IPS-NIHi7 (cell line): Measurements from ENCODE around the gene ANKS1A.

ENCODE experiments used
- DNase-seq: peaks from one replicate; pipeline ENCODE4 v3.0.0; 2012; ENCODE audit warnings: mixed read lengths; ENCODE audit errors: extremely low spot score

Gene ANKS1A

GRCh38 chr6:35021004-35021403, 131.9 kb downstream of the ANKS1A start:
- DNase-seq = no peak

GRCh38 chr6:35023091-35024000, 134.3 kb downstream of the ANKS1A start:
- no peak for DNase-seq

- DNase-seq = peak; percentile 70
Measured at GRCh38 chr6:35024551-35025054, 135.5 kb downstream of the ANKS1A start.

GRCh38 chr6:35025232-35026188, 136.5 kb downstream of the ANKS1A start:
- DNase-seq = no peak

GRCh38 chr6:35026434-35027222, 137.6 kb downstream of the ANKS1A start:
- DNase-seq = no peak

GRCh38 chr6:35027807-35028206, 138.8 kb downstream of the ANKS1A start:
- no peak for DNase-seq

GRCh38 chr6:35028781-35029769, 140.0 kb downstream of the ANKS1A start:
- no peak for DNase-seq

- no peak for DNase-seq
Measured at GRCh38 chr6:35030099-35030498, 141.0 kb downstream of the ANKS1A start.

GRCh38 chr6:35031611-35032529, 142.8 kb downstream of the ANKS1A start:
- no peak for DNase-seq

- no peak for DNase-seq
Measured at GRCh38 chr6:35033683-35034082, 144.6 kb downstream of the ANKS1A start.

- no peak for DNase-seq
Measured at GRCh38 chr6:35034411-35035191, 145.5 kb downstream of the ANKS1A start.

GRCh38 chr6:35035481-35036030, 146.5 kb downstream of the ANKS1A start:
- DNase-seq = no peak

GRCh38 chr6:35036059-35036827, 147.2 kb downstream of the ANKS1A start:
- no peak for DNase-seq

- DNase-seq = no peak
Measured at GRCh38 chr6:35036828-35037663, 148.0 kb downstream of the ANKS1A start.

GRCh38 chr6:35037664-35038038, 148.6 kb downstream of the ANKS1A start:
- DNase-seq = no peak

GRCh38 chr6:35038076-35038475, 149.0 kb downstream of the ANKS1A start:
- DNase-seq = no peak
